Fibroblast of lung (primary cell): ENCODE data around the gene CSNK1G2. TPM values are rescaled to one million over a fixed set of nuclear protein-coding genes. Genes with fewer than 3 reads are reported as not detected.

Experiments
- DNase-seq, 2 donors: peaks; one replicate each; pipeline versions ENCODE4 v3.0.0 to v3.0.0-alpha.2; 2010; ENCODE audit warnings: low read depth in 2 of 2
- H2AFZ ChIP-seq: 2 replicates; pipeline ENCODE4 v1.5.1; 2012; ENCODE audit warnings: low read length, control low read depth, inconsistent platforms
- H3K27ac ChIP-seq: 2 replicates; pipeline ENCODE4 v1.5.1; 2011; ENCODE audit warnings: low read length, control low read depth; ENCODE audit not compliant: insufficient read depth
- H3K27me3 ChIP-seq: 2 replicates; pipeline ENCODE4 v1.5.1; 2011; ENCODE audit warnings: mild to moderate bottlenecking, low read length; ENCODE audit not compliant: control insufficient read depth, insufficient read depth
- H3K36me3 ChIP-seq: 2 replicates; pipeline ENCODE4 v1.5.1; 2011; ENCODE audit warnings: low read length; ENCODE audit not compliant: control insufficient read depth, insufficient read depth
- H3K4me1 ChIP-seq: 2 replicates; pipeline ENCODE4 v1.5.1; 2011; ENCODE audit warnings: low read length; ENCODE audit not compliant: control insufficient read depth, insufficient read depth; ENCODE audit errors: extremely low read depth
- H3K4me2 ChIP-seq: 2 replicates; pipeline ENCODE4 v1.5.1; 2011; ENCODE audit warnings: low read length, control low read depth; ENCODE audit not compliant: insufficient read depth; ENCODE audit errors: extremely low read depth
- H3K4me3 ChIP-seq, 4 experiments: fragments of 200-600 bp in 1 of 4; sonication (generic) in 1 of 4; replicated peaks in 1 of 4; 2 replicates each; pipeline ENCODE4 v1.5.1; 2011 to 2016; ENCODE audit warnings: low read length in 4 of 4, low read depth in 3 of 4, mild to moderate bottlenecking in 3 of 4, control low read depth in 2 of 4, inconsistent platforms in 1 of 4, mixed read lengths in 1 of 4; ENCODE audit not compliant: insufficient read depth in 1 of 4; ENCODE audit errors: control extremely low read depth in 1 of 4
- H3K79me2 ChIP-seq: 2 replicates; pipeline ENCODE4 v1.5.1; 2012; ENCODE audit warnings: mild to moderate bottlenecking, low read length, inconsistent platforms; ENCODE audit not compliant: control insufficient read depth, insufficient read depth
- H3K9ac ChIP-seq: 2 replicates; pipeline ENCODE4 v1.5.1; 2011; ENCODE audit warnings: mild to moderate bottlenecking, low read length, control low read depth; ENCODE audit not compliant: insufficient read depth
- H3K9me3 ChIP-seq: 2 replicates; pipeline ENCODE4 v1.5.1; 2012; ENCODE audit warnings: low read depth, low read length; ENCODE audit not compliant: control insufficient read depth, insufficient read depth
- H4K20me1 ChIP-seq: 2 replicates; pipeline ENCODE4 v1.5.1; 2011; ENCODE audit warnings: low read length; ENCODE audit not compliant: control insufficient read depth, insufficient read depth; ENCODE audit errors: extremely low read depth
- EZH2 ChIP-seq: IDR thresholded peaks from 2 replicates; pipeline ENCODE4 v1.5.1; 2012; ENCODE audit warnings: low read length, control low read depth, mild to moderate bottlenecking; ENCODE audit errors: missing control alignments
- polyA plus RNA-seq, 2 donors: library from polyadenylated mRNA; depleted of rRNA in 1 of 2; stranded (reverse) in 1 of 2; unstranded in 1 of 2; fragments of >200 nt; gene quantifications; 2 replicates each; pipeline ENCODE4 v1.2.1, GENCODE V29; 2011 to 2012; ENCODE audit warnings: missing spikeins in 1 of 2
- total RNA-seq: library from RNA; depleted of rRNA; stranded (reverse); fragments of >200 nt; gene quantifications from 2 replicates; pipeline ENCODE4 v1.2.1, GENCODE V29; 2014
- TF ChIP-seq, protein P1 (sequence below), 2 donors: IDR thresholded peaks in 1 of 2; conservative IDR thresholded peaks in 1 of 2; 1 replicate in 1 of 2; 2 replicates in 1 of 2; pipeline ENCODE4 v1.5.1; 2011 to 2012; ENCODE audit warnings: low read length in 2 of 2, control low read depth in 1 of 2, inconsistent platforms in 1 of 2, low read depth in 1 of 2, mild to moderate bottlenecking in 1 of 2

Gene CSNK1G2
- total and polyA plus RNA-seq, 2 donors (not counting 1 experiment from before 2014, with no cell fraction given), result 21.2 to 58.6 TPM

DNA sequence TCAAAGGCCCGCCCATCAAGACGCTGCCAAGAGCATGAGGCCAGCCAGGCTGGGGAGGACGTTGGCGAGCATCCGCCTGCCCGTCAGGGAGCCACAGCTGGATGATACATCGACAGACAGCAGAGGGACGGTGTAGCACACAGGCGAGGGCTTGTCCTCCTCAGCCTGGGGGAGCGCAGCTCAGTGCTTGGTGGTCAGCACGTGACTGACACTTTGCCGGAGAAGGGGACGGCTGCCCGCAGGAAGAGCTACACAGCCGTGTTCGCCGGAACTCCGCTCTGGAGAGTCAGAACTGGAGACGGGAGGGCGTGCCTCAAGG lies 34.1 kb downstream of the CSNK1G2 start:
- DNase-seq, result peak in 1 of 2 donors; percentile 77
- Histone ChIP-seq H3K27ac (no peak overlapping the region), H3K9ac (no peak overlapping the region), H3K27me3 (no peaks in the 10 kb centered on the region), H3K79me2 (peaks cover 16% of the 10 kb centered on the region), H3K4me2 (peak overlapping the region; percentile 40), H3K9me3 (no peaks in the 10 kb centered on the region), H2AFZ (no peak overlapping the region), H3K36me3 (peaks cover 8% of the 10 kb centered on the region), H3K4me1 (peaks cover 2% of the 10 kb centered on the region), H4K20me1 (no peaks in the 10 kb centered on the region), H3K4me3 (no peak overlapping the region)
- no peak for TF ChIP-seq EZH2
- TF ChIP-seq, protein P1, sequence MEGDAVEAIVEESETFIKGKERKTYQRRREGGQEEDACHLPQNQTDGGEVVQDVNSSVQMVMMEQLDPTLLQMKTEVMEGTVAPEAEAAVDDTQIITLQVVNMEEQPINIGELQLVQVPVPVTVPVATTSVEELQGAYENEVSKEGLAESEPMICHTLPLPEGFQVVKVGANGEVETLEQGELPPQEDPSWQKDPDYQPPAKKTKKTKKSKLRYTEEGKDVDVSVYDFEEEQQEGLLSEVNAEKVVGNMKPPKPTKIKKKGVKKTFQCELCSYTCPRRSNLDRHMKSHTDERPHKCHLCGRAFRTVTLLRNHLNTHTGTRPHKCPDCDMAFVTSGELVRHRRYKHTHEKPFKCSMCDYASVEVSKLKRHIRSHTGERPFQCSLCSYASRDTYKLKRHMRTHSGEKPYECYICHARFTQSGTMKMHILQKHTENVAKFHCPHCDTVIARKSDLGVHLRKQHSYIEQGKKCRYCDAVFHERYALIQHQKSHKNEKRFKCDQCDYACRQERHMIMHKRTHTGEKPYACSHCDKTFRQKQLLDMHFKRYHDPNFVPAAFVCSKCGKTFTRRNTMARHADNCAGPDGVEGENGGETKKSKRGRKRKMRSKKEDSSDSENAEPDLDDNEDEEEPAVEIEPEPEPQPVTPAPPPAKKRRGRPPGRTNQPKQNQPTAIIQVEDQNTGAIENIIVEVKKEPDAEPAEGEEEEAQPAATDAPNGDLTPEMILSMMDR (conservative IDR thresholded peaks at IDR 0.05 in 1 of 2, IDR thresholded peaks at IDR 0.05 in 1 of 2; ENCODE audit: low read depth in 1 of 2, low read length in 2 of 2), result no peak

DNA sequence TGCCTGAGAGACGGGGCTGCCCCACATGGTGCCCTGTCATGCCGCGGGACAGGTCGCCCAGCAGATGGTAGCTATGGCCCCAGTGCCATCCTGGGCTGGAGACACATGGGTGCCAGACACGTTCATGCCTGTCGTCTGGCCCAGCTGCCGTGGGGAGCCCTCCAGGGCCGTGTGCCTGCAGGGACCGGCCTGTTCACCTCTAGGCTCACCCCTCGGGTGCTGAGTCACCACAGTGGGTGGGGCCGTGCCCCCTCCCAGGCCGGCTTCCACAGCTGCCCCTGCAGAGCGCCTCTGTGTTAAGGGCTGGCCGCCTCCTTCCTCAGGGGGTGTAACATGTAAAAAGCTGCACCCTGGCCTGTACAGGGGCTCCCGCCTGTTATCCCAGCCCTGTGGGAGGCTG lies 36.1 kb downstream of the CSNK1G2 start:
- Histone ChIP-seq H3K36me3 (peaks cover 16% of the 10 kb centered on the region), H3K4me2 (no peak overlapping the region), H3K27me3 (no peaks in the 10 kb centered on the region), H3K9ac (no peak overlapping the region), H2AFZ (no peak overlapping the region), H4K20me1 (no peaks in the 10 kb centered on the region), H3K4me3 (no peak overlapping the region), H3K9me3 (no peaks in the 10 kb centered on the region), H3K27ac (no peak overlapping the region), H3K4me1 (peaks cover 2% of the 10 kb centered on the region), H3K79me2 (peaks cover 12% of the 10 kb centered on the region)
- TF ChIP-seq, protein P1 (conservative IDR thresholded peaks at IDR 0.05 in 1 of 2, IDR thresholded peaks at IDR 0.05 in 1 of 2; ENCODE audit: low read depth in 1 of 2, low read length in 2 of 2), result no peak
- no peak for TF ChIP-seq EZH2
- no peak for DNase-seq

DNA sequence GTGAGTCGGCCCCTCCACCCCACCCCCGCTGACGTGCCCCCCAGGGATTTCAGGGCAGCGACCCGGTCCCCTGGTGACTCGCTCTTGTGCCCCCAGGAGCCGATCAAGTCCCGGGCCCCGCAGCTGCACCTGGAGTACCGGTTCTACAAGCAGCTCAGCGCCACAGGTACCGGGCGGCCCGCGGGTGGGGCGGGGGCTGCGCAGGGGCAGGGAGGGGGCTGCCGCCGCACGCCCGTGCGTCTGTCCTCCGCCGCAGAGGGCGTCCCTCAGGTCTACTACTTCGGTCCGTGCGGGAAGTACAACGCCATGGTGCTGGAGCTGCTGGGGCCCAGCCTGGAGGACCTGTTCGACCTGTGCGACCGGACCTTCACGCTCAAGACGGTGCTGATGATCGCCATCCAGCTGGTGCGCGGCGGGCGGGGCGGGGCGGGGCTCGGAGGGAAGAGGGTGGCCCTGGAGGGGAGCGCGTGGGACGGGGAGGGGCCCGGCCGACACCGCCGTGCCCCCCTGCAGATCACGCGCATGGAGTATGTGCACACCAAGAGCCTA lies 37.4 kb downstream of the CSNK1G2 start:
- H4K20me1 ChIP-seq, result no peaks in the 10 kb centered on the region
- H3K9ac ChIP-seq, result no peak overlapping the region
- no peaks in the 10 kb centered on the region for H3K9me3 ChIP-seq
- no peak for TF ChIP-seq EZH2
- TF ChIP-seq, protein P1 (conservative IDR thresholded peaks at IDR 0.05 in 1 of 2, IDR thresholded peaks at IDR 0.05 in 1 of 2; ENCODE audit: low read depth in 1 of 2, low read length in 2 of 2), result no peak
- H3K27ac ChIP-seq, result no peak overlapping the region
- H3K36me3 ChIP-seq, result peaks cover 20% of the 10 kb centered on the region
- peaks cover 12% of the 10 kb centered on the region for H3K79me2 ChIP-seq
- no peaks in the 10 kb centered on the region for H3K27me3 ChIP-seq
- H3K4me3 ChIP-seq, result no peak overlapping the region
- H3K4me2 ChIP-seq, result no peak overlapping the region
- H2AFZ ChIP-seq, result no peak overlapping the region
- H3K4me1 ChIP-seq, result peaks cover 2% of the 10 kb centered on the region
- DNase-seq, result no peak
